DOHH2 (cell line): ENCODE measurements around the gene ARL11.

ENCODE experiments used
- H3F3A ChIP-seq: fragments of 200-600 bp; sonication (generic), shearing (Covaris generic); 2 replicates; pipeline ENCODE4 v1.6.0; 2016; ENCODE audit warnings: antibody characterized with exemption, mild to moderate bottlenecking; ENCODE audit not compliant: control insufficient read depth, insufficient read depth
- H3K27ac ChIP-seq: fragments of 200-600 bp; sonication (generic); 2 replicates; pipeline ENCODE4 v1.5.1; 2014; ENCODE audit warnings: low read depth, mild to moderate bottlenecking, low read length, moderate library complexity
- H3K27me3 ChIP-seq: fragments of 200-600 bp; sonication (generic); 2 replicates; pipeline ENCODE4 v1.6.1; 2014; ENCODE audit warnings: mild to moderate bottlenecking, low read length, mixed read lengths; ENCODE audit not compliant: control insufficient read depth
- H3K36me3 ChIP-seq: fragments of 200-600 bp; sonication (generic); 2 replicates; pipeline ENCODE4 v1.6.1; 2014; ENCODE audit warnings: mild to moderate bottlenecking, low read length, moderate library complexity, mixed read lengths; ENCODE audit not compliant: control insufficient read depth
- H3K4me1 ChIP-seq: fragments of 200-600 bp; sonication (generic); 2 replicates; pipeline ENCODE4 v1.6.1; 2014; ENCODE audit warnings: mild to moderate bottlenecking, low read length, mixed read lengths; ENCODE audit not compliant: control insufficient read depth
- H3K4me2 ChIP-seq: fragments of 200-600 bp; sonication (generic); 2 replicates; pipeline ENCODE4 v1.6.0; 2014; ENCODE audit warnings: mild to moderate bottlenecking, low read length, moderate library complexity
- H3K4me3 ChIP-seq: fragments of 200-600 bp; sonication (generic); 2 replicates; pipeline ENCODE4 v1.5.1; 2014; ENCODE audit warnings: mild to moderate bottlenecking, low read length, mixed read lengths
- H3K79me2 ChIP-seq: fragments of 200-600 bp; sonication (generic); 2 replicates; pipeline ENCODE4 v1.6.1; 2014; ENCODE audit warnings: mild to moderate bottlenecking, low read length, mixed read lengths; ENCODE audit not compliant: control insufficient read depth
- H3K9me2 ChIP-seq: fragments of 200-600 bp; sonication (generic); replicated peaks from 2 replicates; pipeline ENCODE4 v1.6.1; 2014; ENCODE audit warnings: mild to moderate bottlenecking, low read length, mixed read lengths; ENCODE audit not compliant: control insufficient read depth
- H3K9me3 ChIP-seq: fragments of 200-600 bp; sonication (generic); 2 replicates; pipeline ENCODE4 v1.6.1; 2014; ENCODE audit warnings: antibody characterized with exemption, low read length, mixed read lengths; ENCODE audit not compliant: control insufficient read depth, insufficient read depth
- H4K20me1 ChIP-seq: fragments of 200-600 bp; sonication (generic); 2 replicates; pipeline ENCODE4 v1.6.0; 2014; ENCODE audit warnings: low read depth, mild to moderate bottlenecking, antibody characterized with exemption, low read length, moderate library complexity; ENCODE audit not compliant: control insufficient read depth, insufficient read depth
- EZH2phosphoT487 ChIP-seq: fragments of 200-600 bp; sonication (generic); IDR thresholded peaks from 2 replicates; pipeline ENCODE4 v1.6.1; 2017; ENCODE audit warnings: borderline replicate concordance, mild to moderate bottlenecking, antibody characterized with exemption, low read length, moderate library complexity, mixed read lengths
- TF ChIP-seq, protein P1 (sequence below): fragments of 200-600 bp; sonication (generic); IDR thresholded peaks from one replicate; pipeline ENCODE4 v1.5.1; 2014; ENCODE audit warnings: antibody characterized with exemption, mild to moderate bottlenecking, low read depth, low read length; ENCODE audit not compliant: poor library complexity, severe bottlenecking

ARL11 gene

GRCh38 chr13:49616676-49617065 lies 11.6 kb upstream of the ARL11 start:
- H3K4me1 ChIP-seq: peaks cover 70% of the 10 kb centered on the region
- H3K27me3 ChIP-seq: no peaks in the 10 kb centered on the region
- H3K27ac ChIP-seq: peak overlapping the region; percentile 52
- H3F3A ChIP-seq: peaks cover 20% of the 10 kb centered on the region
- H3K9me2 ChIP-seq: no peaks in the 10 kb centered on the region
- H3K9me3 ChIP-seq: no peaks in the 10 kb centered on the region
- TF ChIP-seq, protein P1, sequence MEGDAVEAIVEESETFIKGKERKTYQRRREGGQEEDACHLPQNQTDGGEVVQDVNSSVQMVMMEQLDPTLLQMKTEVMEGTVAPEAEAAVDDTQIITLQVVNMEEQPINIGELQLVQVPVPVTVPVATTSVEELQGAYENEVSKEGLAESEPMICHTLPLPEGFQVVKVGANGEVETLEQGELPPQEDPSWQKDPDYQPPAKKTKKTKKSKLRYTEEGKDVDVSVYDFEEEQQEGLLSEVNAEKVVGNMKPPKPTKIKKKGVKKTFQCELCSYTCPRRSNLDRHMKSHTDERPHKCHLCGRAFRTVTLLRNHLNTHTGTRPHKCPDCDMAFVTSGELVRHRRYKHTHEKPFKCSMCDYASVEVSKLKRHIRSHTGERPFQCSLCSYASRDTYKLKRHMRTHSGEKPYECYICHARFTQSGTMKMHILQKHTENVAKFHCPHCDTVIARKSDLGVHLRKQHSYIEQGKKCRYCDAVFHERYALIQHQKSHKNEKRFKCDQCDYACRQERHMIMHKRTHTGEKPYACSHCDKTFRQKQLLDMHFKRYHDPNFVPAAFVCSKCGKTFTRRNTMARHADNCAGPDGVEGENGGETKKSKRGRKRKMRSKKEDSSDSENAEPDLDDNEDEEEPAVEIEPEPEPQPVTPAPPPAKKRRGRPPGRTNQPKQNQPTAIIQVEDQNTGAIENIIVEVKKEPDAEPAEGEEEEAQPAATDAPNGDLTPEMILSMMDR: no peak
- no peak for TF ChIP-seq EZH2phosphoT487
- peak overlapping the region; percentile 36 for H3K4me2 ChIP-seq
- H4K20me1 ChIP-seq: no peaks in the 10 kb centered on the region
- H3K36me3 ChIP-seq: no peaks in the 10 kb centered on the region; the same call in 1 of the 2 replicates
- peaks cover 3% of the 10 kb centered on the region; the same call in 1 of the 2 replicates for H3K79me2 ChIP-seq
- H3K4me3 ChIP-seq: no peak overlapping the region

GRCh38 chr13:49620170-49620621 lies 8.1 kb upstream of the ARL11 start:
- H3K36me3 ChIP-seq: no peaks in the 10 kb centered on the region; the same call in 1 of the 2 replicates
- peaks cover 3% of the 10 kb centered on the region; the same call in 1 of the 2 replicates for H3K79me2 ChIP-seq
- peaks cover 95% of the 10 kb centered on the region for H3K4me1 ChIP-seq
- H3K4me2 ChIP-seq: peak overlapping the region; percentile 74
- H3K4me3 ChIP-seq: peak overlapping the region; percentile 68
- H3K27me3 ChIP-seq: no peaks in the 10 kb centered on the region
- no peaks in the 10 kb centered on the region for H4K20me1 ChIP-seq
- H3K9me3 ChIP-seq: no peaks in the 10 kb centered on the region
- TF ChIP-seq, protein P1: no peak
- TF ChIP-seq EZH2phosphoT487: no peak
- H3K27ac ChIP-seq: peak overlapping the region; percentile 92
- H3K9me2 ChIP-seq: no peaks in the 10 kb centered on the region
- peaks cover 22% of the 10 kb centered on the region for H3F3A ChIP-seq

DNA sequence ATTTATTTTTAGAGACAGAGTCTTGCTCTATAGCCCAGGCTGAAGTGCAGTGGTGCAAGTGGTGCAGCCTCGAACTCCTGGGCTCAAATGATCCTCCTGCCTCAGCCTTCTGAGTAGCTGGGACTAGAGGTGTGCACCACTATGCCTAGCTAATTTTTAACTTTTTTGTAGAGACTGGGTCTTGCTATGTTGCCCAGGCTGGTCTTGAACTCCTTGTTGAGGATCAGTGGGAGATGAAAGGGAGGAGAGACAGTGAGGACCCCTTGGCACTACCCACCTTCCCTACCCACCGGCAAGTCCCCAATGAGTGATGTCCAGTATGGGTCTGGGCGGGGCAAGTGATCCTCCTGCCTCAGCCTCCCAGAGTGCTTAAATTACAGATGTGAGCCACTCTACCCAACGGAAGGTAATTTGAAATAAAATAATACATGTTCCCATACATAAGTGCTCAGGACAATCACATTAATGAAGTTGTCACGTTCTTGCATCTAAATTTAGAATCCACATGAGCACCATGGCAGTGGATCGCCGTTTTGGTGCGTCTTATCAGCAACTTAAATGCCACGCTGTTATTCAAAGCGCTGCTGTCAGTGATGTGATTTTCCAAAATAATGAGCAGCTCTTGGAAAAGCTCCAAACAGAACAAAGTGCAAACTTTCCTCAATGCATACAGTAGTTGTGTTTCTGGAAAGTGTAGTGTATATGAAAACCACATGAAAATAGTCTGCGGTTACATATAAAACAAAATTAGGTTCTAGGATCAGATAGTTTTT lies 5.9 kb upstream of the ARL11 start:
- Histone ChIP-seq H4K20me1 (no peaks in the 10 kb centered on the region), H3K36me3 (no peaks in the 10 kb centered on the region), H3K9me3 (no peaks in the 10 kb centered on the region), H3K4me3 (peak overlapping the region; percentile 26; the same call in 1 of the 2 replicates), H3K27ac (peak overlapping the region; percentile 92), H3F3A (peaks cover 25% of the 10 kb centered on the region), H3K4me1 (peaks cover 84% of the 10 kb centered on the region), H3K9me2 (no peaks in the 10 kb centered on the region), H3K27me3 (no peaks in the 10 kb centered on the region), H3K79me2 (peaks cover 3% of the 10 kb centered on the region; the same call in 1 of the 2 replicates), H3K4me2 (peak overlapping the region; percentile 36)
- TF ChIP-seq, protein P1: no peak
- no peak for TF ChIP-seq EZH2phosphoT487
